Nephron progenitor cell (in vitro differentiated cells): ENCODE data around the gene NMNAT1.

Experiments used
- DNase-seq: peaks from one replicate; pipeline ENCODE4 v3.0.0; 2021
- H3K27ac Mint-ChIP-seq: 2 replicates; pipeline ENCODE4 v1.8.0; 2021; ENCODE audit warnings: mild to moderate bottlenecking, moderate library complexity, mixed read lengths
- H3K27me3 Mint-ChIP-seq: 2 replicates; pipeline ENCODE4 v1.8.0; 2021; ENCODE audit warnings: mild to moderate bottlenecking, low read depth, mixed read lengths; ENCODE audit not compliant: poor library complexity
- H3K36me3 Mint-ChIP-seq: 2 replicates; pipeline ENCODE4 v1.8.0; 2021; ENCODE audit warnings: low read depth, mixed read lengths
- H3K4me1 Mint-ChIP-seq: 2 replicates; pipeline ENCODE4 v1.8.0; 2021; ENCODE audit warnings: mixed read lengths
- H3K4me3 Mint-ChIP-seq: 2 replicates; pipeline ENCODE4 v1.8.0; 2021; ENCODE audit warnings: mild to moderate bottlenecking, moderate library complexity, mixed read lengths
- H3K9me3 Mint-ChIP-seq: 2 replicates; pipeline ENCODE4 v1.8.0; 2021; ENCODE audit warnings: mild to moderate bottlenecking, moderate library complexity, mixed read lengths
- TF ChIP-seq, protein P1 (sequence below): fragments of 200-600 bp; sonication (generic); IDR thresholded peaks from 2 replicates; pipeline ENCODE4 v1.5.0; 2021; ENCODE audit warnings: antibody characterized with exemption

NMNAT1 gene

DNA sequence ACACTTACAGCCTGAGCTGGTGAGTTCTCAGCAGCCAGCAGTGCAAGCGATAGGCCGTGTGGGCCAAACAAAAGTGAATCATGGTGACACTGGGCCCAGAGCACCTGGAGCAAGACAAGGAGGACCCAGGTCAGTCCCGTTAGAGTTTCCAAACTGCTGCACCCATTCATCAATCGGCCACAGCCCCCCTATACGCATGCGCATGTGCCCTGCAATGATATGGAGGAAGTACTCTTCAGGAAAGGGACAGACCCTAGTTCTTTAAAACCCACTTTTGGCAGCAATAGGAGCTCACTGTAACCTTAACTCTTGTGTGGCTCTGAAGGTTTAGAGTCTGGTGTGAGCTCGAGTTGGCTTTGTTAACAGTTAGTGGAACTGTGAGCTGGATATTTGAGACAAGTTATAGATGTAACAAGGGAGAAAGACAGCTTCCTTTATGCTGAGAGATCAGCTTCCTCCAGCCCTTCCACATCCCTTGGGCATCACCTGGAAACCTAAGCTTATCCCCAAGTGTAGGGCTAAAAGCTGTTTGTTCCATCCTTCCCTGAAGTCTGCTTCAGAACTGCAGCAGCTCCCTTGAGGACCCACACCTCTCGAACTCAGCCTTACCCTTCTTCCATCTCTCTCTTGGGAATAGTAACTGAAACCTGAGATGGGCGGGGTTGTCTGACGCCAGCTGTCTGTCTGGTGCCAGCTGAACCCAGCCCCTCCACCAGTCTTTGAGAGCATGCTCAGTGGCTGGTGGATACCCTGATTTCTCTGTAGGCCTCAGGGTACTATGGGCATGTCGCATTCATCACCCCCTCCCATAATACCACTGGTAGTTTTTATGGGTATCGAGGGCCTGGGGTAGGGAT is 17.7 kb downstream of the NMNAT1 start:
- peaks cover 31% of the 10 kb centered on the region for H3K4me1 Mint-ChIP-seq
- H3K27ac Mint-ChIP-seq: peak overlapping the region; percentile 91
- no peak overlapping the region for H3K4me3 Mint-ChIP-seq
- peaks cover 2% of the 10 kb centered on the region for H3K27me3 Mint-ChIP-seq
- H3K9me3 Mint-ChIP-seq: no peaks in the 10 kb centered on the region
- peak; percentile 40 for DNase-seq
- H3K36me3 Mint-ChIP-seq: peaks cover 9% of the 10 kb centered on the region
- TF ChIP-seq, protein P1, sequence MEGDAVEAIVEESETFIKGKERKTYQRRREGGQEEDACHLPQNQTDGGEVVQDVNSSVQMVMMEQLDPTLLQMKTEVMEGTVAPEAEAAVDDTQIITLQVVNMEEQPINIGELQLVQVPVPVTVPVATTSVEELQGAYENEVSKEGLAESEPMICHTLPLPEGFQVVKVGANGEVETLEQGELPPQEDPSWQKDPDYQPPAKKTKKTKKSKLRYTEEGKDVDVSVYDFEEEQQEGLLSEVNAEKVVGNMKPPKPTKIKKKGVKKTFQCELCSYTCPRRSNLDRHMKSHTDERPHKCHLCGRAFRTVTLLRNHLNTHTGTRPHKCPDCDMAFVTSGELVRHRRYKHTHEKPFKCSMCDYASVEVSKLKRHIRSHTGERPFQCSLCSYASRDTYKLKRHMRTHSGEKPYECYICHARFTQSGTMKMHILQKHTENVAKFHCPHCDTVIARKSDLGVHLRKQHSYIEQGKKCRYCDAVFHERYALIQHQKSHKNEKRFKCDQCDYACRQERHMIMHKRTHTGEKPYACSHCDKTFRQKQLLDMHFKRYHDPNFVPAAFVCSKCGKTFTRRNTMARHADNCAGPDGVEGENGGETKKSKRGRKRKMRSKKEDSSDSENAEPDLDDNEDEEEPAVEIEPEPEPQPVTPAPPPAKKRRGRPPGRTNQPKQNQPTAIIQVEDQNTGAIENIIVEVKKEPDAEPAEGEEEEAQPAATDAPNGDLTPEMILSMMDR: no peak

DNA sequence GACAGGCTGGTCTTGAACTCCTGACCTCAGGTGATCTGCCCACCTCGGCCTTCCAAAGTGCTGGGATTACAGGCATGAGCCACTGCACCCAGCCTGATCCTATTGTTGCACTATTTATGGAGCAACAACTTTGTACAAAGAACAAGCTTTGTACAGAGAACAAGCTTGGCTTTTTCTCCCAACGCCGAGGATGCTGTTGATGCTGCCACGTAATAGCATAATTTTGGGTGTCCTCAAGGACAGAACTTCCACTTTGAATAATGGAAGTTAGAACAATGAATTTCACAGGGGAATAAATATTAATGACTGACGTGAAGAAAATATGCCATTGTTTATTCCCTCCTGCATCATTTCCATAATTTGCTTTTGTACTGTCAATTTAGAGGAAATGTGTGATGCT is 41.0 kb downstream of the NMNAT1 start:
- peaks cover 5% of the 10 kb centered on the region for H3K27me3 Mint-ChIP-seq
- H3K27ac Mint-ChIP-seq: no peak overlapping the region
- H3K36me3 Mint-ChIP-seq: peaks cover 17% of the 10 kb centered on the region
- H3K9me3 Mint-ChIP-seq: no peaks in the 10 kb centered on the region
- peaks cover 5% of the 10 kb centered on the region for H3K4me1 Mint-ChIP-seq
- TF ChIP-seq, protein P1: no peak
- no peak for DNase-seq
- no peak overlapping the region for H3K4me3 Mint-ChIP-seq

DNA sequence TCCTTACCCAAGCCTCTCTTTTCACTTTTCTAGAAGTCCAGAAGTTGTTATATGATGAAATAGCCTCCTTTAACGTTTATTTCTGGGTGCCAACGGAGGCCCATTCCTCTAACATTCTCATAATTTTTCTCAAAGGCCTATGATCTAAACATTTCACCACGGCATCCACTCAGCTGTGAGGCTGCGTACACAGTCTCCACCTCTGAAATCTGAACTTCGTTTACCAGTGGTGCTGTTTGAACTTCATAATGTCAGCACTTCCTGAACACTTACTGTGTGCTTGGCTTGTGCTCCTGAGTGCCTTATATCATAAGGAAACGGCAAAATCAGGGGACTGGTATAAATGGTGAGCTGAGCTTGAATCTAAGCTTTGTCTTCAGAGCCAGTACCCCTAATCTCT is 41.7 kb downstream of the NMNAT1 start:
- no peak overlapping the region for H3K4me3 Mint-ChIP-seq
- no peak overlapping the region for H3K27ac Mint-ChIP-seq
- no peak for DNase-seq
- no peaks in the 10 kb centered on the region for H3K9me3 Mint-ChIP-seq
- peaks cover 7% of the 10 kb centered on the region for H3K27me3 Mint-ChIP-seq
- TF ChIP-seq, protein P1: no peak
- peaks cover 5% of the 10 kb centered on the region for H3K4me1 Mint-ChIP-seq
- peaks cover 17% of the 10 kb centered on the region for H3K36me3 Mint-ChIP-seq

DNA sequence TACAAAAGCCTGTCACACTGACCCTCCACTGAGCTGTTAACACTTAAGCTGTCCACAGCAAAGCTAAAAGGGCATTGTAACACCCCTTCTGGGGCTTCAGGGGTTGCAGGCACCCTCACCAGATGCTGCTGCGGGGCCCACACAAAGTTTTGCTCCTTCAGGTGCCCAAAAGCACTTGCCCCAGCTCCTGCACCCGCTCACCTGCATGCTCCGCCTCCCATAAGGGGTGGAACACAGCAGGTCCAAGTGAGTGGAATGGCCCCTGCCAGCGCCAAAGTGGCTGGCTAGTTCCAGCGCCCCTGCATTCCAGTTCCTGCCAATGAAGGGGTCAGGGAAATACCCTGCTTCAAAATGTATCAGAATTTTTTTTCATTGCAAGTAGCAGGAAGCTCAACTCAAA is 46.5 kb downstream of the NMNAT1 start:
- Mint-ChIP-seq H3K4me1 (peaks cover 5% of the 10 kb centered on the region), H3K4me3 (no peak overlapping the region), H3K27me3 (peaks cover 38% of the 10 kb centered on the region), H3K9me3 (no peaks in the 10 kb centered on the region), H3K36me3 (no peaks in the 10 kb centered on the region), H3K27ac (no peak overlapping the region)
- DNase-seq: no peak
- TF ChIP-seq, protein P1: no peak

DNA sequence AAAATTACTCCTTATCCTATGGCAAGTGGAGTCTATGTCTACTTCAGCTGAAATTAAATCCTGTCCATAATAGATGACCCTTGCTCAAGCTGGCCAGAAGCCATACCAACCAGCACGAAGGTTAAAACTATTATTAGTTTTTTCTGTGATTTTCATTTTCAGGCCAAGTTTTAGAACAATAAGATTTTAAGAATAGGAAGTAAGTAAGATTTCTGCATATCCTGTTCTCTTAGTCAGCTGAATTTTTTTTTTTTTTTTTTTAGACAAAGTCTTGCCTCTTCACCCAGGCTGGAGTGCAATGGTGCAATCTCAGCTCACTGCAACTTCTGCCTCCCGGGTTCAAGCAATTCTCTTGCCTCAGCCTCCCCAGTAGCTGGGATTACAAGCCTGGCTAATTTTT is 47.7 kb downstream of the NMNAT1 start:
- TF ChIP-seq, protein P1: no peak
- Mint-ChIP-seq H3K27ac (no peak overlapping the region), H3K27me3 (peaks cover 50% of the 10 kb centered on the region), H3K9me3 (no peaks in the 10 kb centered on the region), H3K36me3 (no peaks in the 10 kb centered on the region), H3K4me3 (no peak overlapping the region), H3K4me1 (no peaks in the 10 kb centered on the region)
- DNase-seq: no peak

DNA sequence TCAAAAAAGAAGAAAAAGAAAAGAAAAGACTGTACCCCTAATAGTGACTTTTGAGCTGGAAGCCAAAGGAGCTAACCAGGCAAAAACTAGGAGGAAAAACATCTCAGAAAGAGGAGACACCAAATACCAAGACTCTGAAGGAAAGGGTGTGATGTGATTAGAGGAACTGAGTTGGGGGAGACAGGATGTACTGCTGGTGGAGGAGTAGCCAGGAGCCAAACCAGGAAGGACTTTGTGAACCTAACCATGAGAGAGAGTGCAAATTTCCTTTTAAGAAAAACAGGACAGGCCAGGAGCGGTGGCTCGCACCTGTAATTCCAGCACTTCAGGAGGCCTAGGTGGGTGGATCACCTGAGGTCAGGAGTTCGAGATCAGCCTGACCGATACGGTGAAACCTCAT is 49.6 kb downstream of the NMNAT1 start:
- no peaks in the 10 kb centered on the region for H3K36me3 Mint-ChIP-seq
- H3K4me1 Mint-ChIP-seq: peaks cover 5% of the 10 kb centered on the region
- TF ChIP-seq, protein P1: no peak
- no peak overlapping the region for H3K27ac Mint-ChIP-seq
- H3K27me3 Mint-ChIP-seq: peaks cover 65% of the 10 kb centered on the region
- no peak for DNase-seq
- H3K9me3 Mint-ChIP-seq: peaks cover 4% of the 10 kb centered on the region
- H3K4me3 Mint-ChIP-seq: no peak overlapping the region
